Neural progenitor cell (in vitro differentiated cells): ENCODE measurements around the gene PDXP. TPM values are rescaled to one million over a fixed set of nuclear protein-coding genes. Genes with fewer than 3 reads are reported as not detected.

ENCODE experiments used
- DNase-seq: peaks from one replicate; pipeline ENCODE4 v3.0.0-alpha.2; 2016; ENCODE audit warnings: low spot score
- H2AFZ ChIP-seq: fragments of 200-600 bp; sonication (generic); replicated peaks from 2 replicates; pipeline ENCODE4 v1.6.1; 2016; ENCODE audit warnings: antibody characterized with exemption
- H3F3A ChIP-seq: fragments of 200-600 bp; sonication (generic); 2 replicates; pipeline ENCODE4 v1.6.1; 2016; ENCODE audit warnings: antibody characterized with exemption, low read depth
- H3K27ac ChIP-seq: fragments of 200-600 bp; sonication (generic); 2 replicates; pipeline ENCODE4 v1.5.1; 2016; ENCODE audit warnings: mild to moderate bottlenecking
- H3K27me3 ChIP-seq: fragments of 200-600 bp; sonication (generic); 2 replicates; pipeline ENCODE4 v1.6.1; 2016; ENCODE audit warnings: mild to moderate bottlenecking, moderate library complexity
- H3K36me3 ChIP-seq: fragments of 200-600 bp; sonication (generic); 2 replicates; pipeline ENCODE4 v1.5.1; 2016
- H3K4me1 ChIP-seq: fragments of 200-600 bp; sonication (generic); 2 replicates; pipeline ENCODE4 v1.6.1; 2016; ENCODE audit warnings: mixed run types
- H3K4me2 ChIP-seq: fragments of 200-600 bp; sonication (generic); 2 replicates; pipeline ENCODE4 v1.6.1; 2016
- H3K4me3 ChIP-seq: fragments of 200-600 bp; sonication (generic); 2 replicates; pipeline ENCODE4 v1.5.1; 2016
- H3K79me2 ChIP-seq: fragments of 200-600 bp; sonication (generic); 2 replicates; pipeline ENCODE4 v1.6.1; 2016; ENCODE audit warnings: low read depth
- H3K9ac ChIP-seq: fragments of 200-600 bp; sonication (generic); 2 replicates; pipeline ENCODE4 v1.6.1; 2016
- H3K9me3 ChIP-seq: fragments of 200-600 bp; sonication (generic); 2 replicates; pipeline ENCODE4 v1.5.1; 2016; ENCODE audit warnings: low read depth
- H4K20me1 ChIP-seq: fragments of 200-600 bp; sonication (generic); 2 replicates; pipeline ENCODE4 v1.6.1; 2016; ENCODE audit warnings: low read depth
- H3K27ac Mint-ChIP-seq: 3 replicates; pipeline ENCODE4 v1.8.0; 2021; ENCODE audit warnings: mixed read lengths
- H3K27me3 Mint-ChIP-seq: 2 replicates; pipeline ENCODE4 v1.8.0; 2022; ENCODE audit warnings: low read depth, mild to moderate bottlenecking, inconsistent platforms, moderate library complexity, mixed read lengths; ENCODE audit not compliant: insufficient read depth
- H3K36me3 Mint-ChIP-seq: 3 replicates; pipeline ENCODE4 v1.8.0; 2021; ENCODE audit warnings: mixed read lengths
- H3K4me1 Mint-ChIP-seq: 3 replicates; pipeline ENCODE4 v1.8.0; 2021; ENCODE audit warnings: mixed read lengths
- H3K4me3 Mint-ChIP-seq: 3 replicates; pipeline ENCODE4 v1.8.0; 2021; ENCODE audit warnings: mild to moderate bottlenecking, moderate library complexity, mixed read lengths
- H3K9me3 Mint-ChIP-seq: 3 replicates; pipeline ENCODE4 v1.8.0; 2020; ENCODE audit warnings: mixed read lengths
- CTCF ChIP-seq: fragments of 200-600 bp; sonication (generic); IDR thresholded peaks from 2 replicates; pipeline ENCODE4 v1.5.1; 2017; ENCODE audit warnings: antibody characterized with exemption, mild to moderate bottlenecking
- EZH2 ChIP-seq: fragments of 200-600 bp; sonication (generic); IDR thresholded peaks from 2 replicates; pipeline ENCODE4 v1.6.1; 2017; ENCODE audit warnings: antibody characterized with exemption, mild to moderate bottlenecking, moderate library complexity
- EZH2phosphoT487 ChIP-seq: fragments of 200-600 bp; sonication (generic); IDR thresholded peaks from 2 replicates; pipeline ENCODE4 v1.6.1; 2017; ENCODE audit warnings: antibody characterized with exemption
- total RNA-seq: library from RNA; depleted of rRNA; stranded (reverse); fragments of >200 nt; gene quantifications from 2 replicates; pipeline ENCODE4 v1.2.3, GENCODE V29; 2015; ENCODE audit warnings: low replicate concordance

PDXP gene
- total RNA-seq, 1 donor from 2014 or later, result 25.1 TPM

GRCh38 chr22:37640591-37641560 is 17.6 kb upstream of the PDXP start:
- Histone ChIP-seq H3K9ac (no peak overlapping the region), H3K27ac (no peak overlapping the region), H3K4me1 (peaks cover 8% of the 10 kb centered on the region), H3K4me3 (peak overlapping the region; percentile 85), H3F3A (peaks cover 28% of the 10 kb centered on the region), H3K27me3 (no peaks in the 10 kb centered on the region), H4K20me1 (peaks cover 8% of the 10 kb centered on the region), H3K79me2 (peaks cover 6% of the 10 kb centered on the region), H3K4me2 (peak overlapping the region; percentile 96), H2AFZ (no peak overlapping the region), H3K9me3 (no peaks in the 10 kb centered on the region), H3K36me3 (no peaks in the 10 kb centered on the region)
- Mint-ChIP-seq H3K9me3 (no peaks in the 10 kb centered on the region), H3K27me3 (peaks cover 6% of the 10 kb centered on the region), H3K4me1 (peaks cover 25% of the 10 kb centered on the region), H3K4me3 (peak overlapping the region; percentile 83), H3K36me3 (no peaks in the 10 kb centered on the region), H3K27ac (peak overlapping the region; percentile 76)
- DNase-seq, result no peak
- TF ChIP-seq EZH2phosphoT487 (no peak), EZH2 (no peak), CTCF (no peak)

GRCh38 chr22:37641561-37641949 is 17.0 kb upstream of the PDXP start:
- Histone ChIP-seq H2AFZ (no peak overlapping the region), H3K36me3 (no peaks in the 10 kb centered on the region), H3K4me3 (no peak overlapping the region), H3K27ac (no peak overlapping the region), H3K4me1 (peaks cover 8% of the 10 kb centered on the region), H3F3A (peaks cover 28% of the 10 kb centered on the region), H3K9me3 (no peaks in the 10 kb centered on the region), H3K27me3 (no peaks in the 10 kb centered on the region), H4K20me1 (peaks cover 8% of the 10 kb centered on the region), H3K9ac (no peak overlapping the region), H3K4me2 (no peak overlapping the region), H3K79me2 (peaks cover 6% of the 10 kb centered on the region)
- Mint-ChIP-seq H3K4me3 (no peak overlapping the region), H3K36me3 (no peaks in the 10 kb centered on the region), H3K27me3 (peaks cover 6% of the 10 kb centered on the region), H3K4me1 (peaks cover 22% of the 10 kb centered on the region), H3K9me3 (no peaks in the 10 kb centered on the region), H3K27ac (no peak overlapping the region)
- no peak for DNase-seq
- TF ChIP-seq EZH2 (no peak), EZH2phosphoT487 (no peak), CTCF (no peak)

- no peaks in the 10 kb centered on the region for H3K36me3 Mint-ChIP-seq
- Histone ChIP-seq H3K9me3 (no peaks in the 10 kb centered on the region), H3K4me2 (no peak overlapping the region), H3F3A (peaks cover 18% of the 10 kb centered on the region), H3K4me1 (peaks cover 8% of the 10 kb centered on the region), H3K4me3 (no peak overlapping the region), H2AFZ (no peak overlapping the region), H4K20me1 (peaks cover 8% of the 10 kb centered on the region), H3K27ac (no peak overlapping the region), H3K36me3 (no peaks in the 10 kb centered on the region), H3K79me2 (peaks cover 6% of the 10 kb centered on the region), H3K9ac (no peak overlapping the region), H3K27me3 (no peaks in the 10 kb centered on the region)
- peak; percentile 86 for DNase-seq
- peaks cover 12% of the 10 kb centered on the region for H3K4me1 Mint-ChIP-seq
- H3K9me3 Mint-ChIP-seq, result no peaks in the 10 kb centered on the region
- H3K27me3 Mint-ChIP-seq, result peaks cover 6% of the 10 kb centered on the region
- peak overlapping the region; percentile 48 for H3K27ac Mint-ChIP-seq
- no peak overlapping the region for H3K4me3 Mint-ChIP-seq
- TF ChIP-seq CTCF (peak; percentile 87), EZH2phosphoT487 (no peak), EZH2 (no peak)
Observed at GRCh38 chr22:37643225-37643847, 15.2 kb upstream of the PDXP start.
